ENCODE measurements around the gene IFT80. TPM values are rescaled to one million over a fixed set of nuclear protein-coding genes. Genes with fewer than 3 reads are reported as not detected.

IFT80 gene
- total RNA-seq, 4 donors from 2014 or later: 8.8 to 129 (median 20.9) TPM

- TF ChIP-seq CTCF (IDR thresholded peaks at IDR 0.05) (no peak), POLR2A (IDR thresholded peaks at IDR 0.05) (no peak)
- intact Hi-C loops (cut with DNase I; ENCODE audit: low total_unique reads): no loop called here
Observed at GRCh38 chr3:160440687-160441086, 41.7 kb upstream of the IFT80 start.

GRCh38 chr3:160437083-160437455 lies 38.0 kb upstream of the IFT80 start:
- intact Hi-C loops (cut with DNase I; ENCODE audit: low total_unique reads): no loop called here
- Histone ChIP-seq H3K36me3 (no peaks in the 10 kb centered on the region), H3K27ac (no peak overlapping the region), H3K4me3 (no peak overlapping the region), H3K4me1 (no peaks in the 10 kb centered on the region), H3K9me3 (no peaks in the 10 kb centered on the region), H3K27me3 (no peaks in the 10 kb centered on the region)
- TF ChIP-seq CTCF (IDR thresholded peaks at IDR 0.05): no peak
- no peak for DNase-seq

More at GRCh38 chr3:160440687-160441086, 41.7 kb upstream of the IFT80 start:
- H3K4me3 ChIP-seq: no peak overlapping the region
- no peaks in the 10 kb centered on the region for H3K4me1 ChIP-seq
- no peak overlapping the region for H3K27ac ChIP-seq
- H3K27me3 ChIP-seq: no peaks in the 10 kb centered on the region
- no peak for DNase-seq
- no peaks in the 10 kb centered on the region for H3K9me3 ChIP-seq
- no peaks in the 10 kb centered on the region for H3K36me3 ChIP-seq

GRCh38 chr3:160435747-160436146 lies 36.7 kb upstream of the IFT80 start:
- Histone ChIP-seq H3K27me3 (no peaks in the 10 kb centered on the region), H3K4me3 (no peak overlapping the region), H3K9me3 (no peaks in the 10 kb centered on the region), H3K4me1 (no peaks in the 10 kb centered on the region), H3K36me3 (no peaks in the 10 kb centered on the region), H3K27ac (no peak overlapping the region)
- intact Hi-C loops (cut with DNase I; ENCODE audit: low total_unique reads): no loop called here
- TF ChIP-seq POLR2A (IDR thresholded peaks at IDR 0.05) (no peak), CTCF (IDR thresholded peaks at IDR 0.05) (no peak)
- DNase-seq: no peak

GRCh38 chr3:160435095-160435494 lies 36.1 kb upstream of the IFT80 start:
- no peaks in the 10 kb centered on the region for H3K4me1 ChIP-seq
- TF ChIP-seq CTCF (IDR thresholded peaks at IDR 0.05) (no peak), POLR2A (IDR thresholded peaks at IDR 0.05) (no peak)
- no peaks in the 10 kb centered on the region for H3K27me3 ChIP-seq
- intact Hi-C loops (cut with DNase I; ENCODE audit: low total_unique reads): no loop called here
- no peaks in the 10 kb centered on the region for H3K9me3 ChIP-seq
- DNase-seq: no peak
- H3K4me3 ChIP-seq: no peak overlapping the region
- H3K36me3 ChIP-seq: no peaks in the 10 kb centered on the region
- no peak overlapping the region for H3K27ac ChIP-seq

- Histone ChIP-seq H3K27ac (no peak overlapping the region), H3K4me3 (no peak overlapping the region), H3K4me1 (no peaks in the 10 kb centered on the region), H3K9me3 (no peaks in the 10 kb centered on the region), H3K27me3 (no peaks in the 10 kb centered on the region), H3K36me3 (no peaks in the 10 kb centered on the region)
- TF ChIP-seq CTCF (IDR thresholded peaks at IDR 0.05) (no peak), POLR2A (IDR thresholded peaks at IDR 0.05) (no peak)
- intact Hi-C loops (cut with DNase I; ENCODE audit: low total_unique reads): no loop called here
- no peak for DNase-seq
Observed at GRCh38 chr3:160434071-160434470, 35.0 kb upstream of the IFT80 start.

All from uterus (tissue), 4 donors.